HG03558 (cell line): ENCODE results near the gene RNASE9.
"Not testable (repeated sequence)": the region's sequence is repeated elsewhere in the genome, so short reads cannot be mapped to it uniquely, and the experiment has no call there.

Experiments used
- ATAC-seq: cut with Tn5 transposase; IDR thresholded peaks from one replicate; pipeline ENCODE4 v1.9.1; 2021; ENCODE audit warnings: moderate number of reproducible peaks; ENCODE audit not compliant: unreplicated experiment; ENCODE audit errors: extremely low read depth

RNASE9 gene

DNA sequence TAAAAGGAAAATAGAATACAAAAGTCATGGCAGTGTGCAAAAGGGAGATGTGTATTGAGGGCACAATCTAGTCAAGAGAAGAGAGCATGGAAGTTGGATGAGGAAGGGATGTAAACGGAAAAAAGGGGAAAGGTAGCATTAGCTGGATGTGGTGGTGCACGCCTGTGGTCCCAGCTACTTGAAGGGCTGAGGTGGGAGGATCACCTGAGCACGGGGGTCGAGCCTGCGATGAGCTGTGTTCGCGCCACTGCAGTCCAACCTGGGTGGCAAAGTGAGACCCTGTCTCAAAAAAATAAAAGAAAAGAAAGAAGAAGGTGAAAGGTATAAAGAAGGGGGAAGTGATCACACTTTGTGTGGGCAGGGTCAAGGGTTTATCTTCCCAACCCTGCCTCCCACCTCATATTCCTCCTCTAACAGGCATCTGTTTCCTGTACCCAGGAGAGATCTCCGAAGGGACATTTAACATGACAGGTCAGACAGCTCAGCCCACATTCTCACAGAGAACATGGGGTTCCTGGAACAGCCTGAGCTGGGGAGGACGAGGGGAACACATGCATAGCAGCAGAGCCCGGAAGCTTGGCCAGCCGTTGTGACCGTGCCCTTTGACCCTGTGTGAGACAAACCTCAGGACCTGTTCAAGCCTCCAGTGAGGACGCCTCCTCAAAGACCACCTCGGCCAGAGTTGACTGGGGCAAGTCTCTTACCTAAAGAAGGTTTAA lies 18.1 kb upstream of the RNASE9 start:
- no peak for ATAC-seq

DNA sequence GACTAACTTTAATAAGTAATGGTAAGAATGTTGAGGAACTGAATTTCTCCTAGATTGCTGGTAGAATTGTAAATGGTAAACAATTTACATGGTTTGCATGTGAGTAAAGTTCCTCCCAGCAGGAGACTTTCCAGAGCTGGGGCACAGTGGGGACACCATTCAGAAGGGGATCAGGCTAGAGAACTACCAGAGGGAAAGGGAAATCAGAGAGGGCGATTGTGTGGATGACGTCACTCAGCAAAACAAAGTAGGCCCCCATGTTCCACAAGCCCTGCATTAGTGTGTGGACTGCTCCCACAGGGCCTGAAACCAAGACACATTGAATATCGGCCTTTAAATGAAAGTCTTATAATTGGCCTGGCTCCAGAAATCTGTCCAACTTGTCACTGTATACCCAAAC lies 17.5 kb upstream of the RNASE9 start:
- ATAC-seq, result no peak

DNA sequence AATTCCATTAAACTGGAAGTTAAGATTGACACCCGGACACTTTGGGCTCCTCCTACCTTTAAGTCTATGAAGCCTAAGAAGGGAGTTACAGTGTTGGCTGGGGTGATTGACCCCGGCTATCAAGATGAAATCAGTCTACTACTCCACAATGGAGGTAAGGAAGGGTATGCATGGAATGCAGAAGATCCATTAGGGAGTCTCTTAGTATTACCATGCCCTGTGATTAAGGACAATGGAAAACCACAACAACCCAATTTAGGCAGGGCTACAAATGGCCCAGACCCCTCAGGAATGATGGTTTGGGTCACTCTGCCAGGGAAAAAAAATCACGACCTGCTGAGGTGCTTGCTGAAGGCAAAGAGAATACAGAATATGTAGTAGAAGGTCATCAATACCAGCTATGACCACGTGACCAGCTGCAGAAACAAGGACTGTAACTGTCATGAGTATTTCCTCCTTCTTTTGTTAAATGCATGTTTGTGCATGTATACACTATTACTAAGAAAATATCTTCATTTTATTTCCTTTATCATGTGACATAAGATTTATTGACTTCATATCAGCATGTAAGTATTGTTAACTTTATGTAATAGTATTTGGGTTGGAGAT lies 11.6 kb upstream of the RNASE9 start:
- ATAC-seq, result not testable (repeated sequence)

DNA sequence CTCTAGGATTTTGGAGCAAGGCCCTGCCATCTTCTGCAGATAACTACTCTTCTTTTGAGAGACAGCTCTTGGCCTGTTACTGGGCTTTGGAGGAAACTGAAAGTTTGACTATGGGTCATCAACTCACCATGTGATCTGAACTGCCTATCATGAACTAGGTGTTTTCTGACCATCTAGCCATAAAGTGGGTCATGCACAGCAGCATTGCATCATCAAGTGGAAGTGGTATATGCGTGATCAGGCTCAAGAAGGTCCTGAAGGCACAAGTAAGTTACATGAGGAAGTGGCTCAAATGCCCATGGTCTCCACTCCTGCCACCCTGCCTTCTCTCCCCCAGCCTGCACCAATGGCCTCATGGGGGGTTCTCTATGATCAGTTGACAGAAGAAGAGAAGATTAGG lies 9.9 kb upstream of the RNASE9 start:
- ATAC-seq, result not testable (repeated sequence)

DNA sequence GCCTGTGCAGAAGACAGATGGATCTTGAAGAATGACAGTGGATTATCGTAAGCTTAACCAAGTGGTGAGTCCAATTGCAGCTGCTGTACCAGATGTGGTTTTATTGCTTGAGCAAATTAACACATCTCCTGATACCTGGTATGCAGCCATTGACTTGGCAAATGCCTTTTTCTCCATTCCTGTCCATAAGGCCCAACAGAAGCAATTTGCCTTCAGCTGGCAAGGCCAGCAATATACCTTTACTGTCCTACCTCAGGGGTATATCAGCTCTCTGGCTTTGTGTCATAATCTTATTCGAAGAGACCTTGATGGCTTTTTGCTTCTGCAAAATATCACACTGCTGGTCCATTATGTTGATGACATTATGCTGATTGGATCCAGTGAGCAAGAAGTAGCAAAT lies 9.0 kb upstream of the RNASE9 start:
- ATAC-seq, result not testable (repeated sequence)

DNA sequence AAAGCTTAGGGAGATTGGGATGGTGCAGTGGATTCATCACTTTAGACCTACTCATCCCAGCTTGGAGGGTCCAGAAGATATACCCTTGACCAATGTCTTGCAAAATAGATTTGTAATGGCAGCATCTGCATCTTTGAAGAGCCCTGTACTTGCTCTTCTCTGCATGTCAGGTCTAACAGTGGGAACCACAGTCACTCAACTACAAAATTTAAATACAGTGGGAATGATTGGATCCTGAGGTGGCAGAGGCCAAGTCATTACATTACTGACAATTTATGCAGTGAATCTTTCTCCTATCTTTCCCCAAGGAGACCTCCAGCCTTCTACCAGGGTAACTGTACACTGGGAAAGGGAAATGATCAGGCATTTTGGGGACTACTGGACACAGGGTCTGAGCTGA lies 8.2 kb upstream of the RNASE9 start:
- ATAC-seq, result no peak

DNA sequence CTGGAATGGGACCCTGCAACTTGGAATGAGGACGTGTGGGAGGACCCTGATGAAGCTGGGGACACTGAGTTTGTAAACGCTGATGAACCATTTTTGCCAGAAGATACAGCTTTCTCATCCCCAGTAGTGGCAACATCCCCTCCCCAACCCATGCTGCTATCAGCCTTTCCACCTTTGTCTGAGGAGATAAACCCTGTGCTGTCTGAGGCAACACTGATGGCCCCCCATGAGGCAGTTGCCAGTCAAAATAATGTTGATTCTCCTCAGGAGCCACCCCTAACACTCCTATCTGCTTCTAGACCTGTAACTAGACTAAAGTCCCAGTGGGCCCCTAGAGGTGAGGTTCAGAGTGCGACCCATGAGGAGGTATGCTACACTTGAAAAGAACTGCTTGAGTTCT lies 7.5 kb upstream of the RNASE9 start:
- no peak for ATAC-seq

DNA sequence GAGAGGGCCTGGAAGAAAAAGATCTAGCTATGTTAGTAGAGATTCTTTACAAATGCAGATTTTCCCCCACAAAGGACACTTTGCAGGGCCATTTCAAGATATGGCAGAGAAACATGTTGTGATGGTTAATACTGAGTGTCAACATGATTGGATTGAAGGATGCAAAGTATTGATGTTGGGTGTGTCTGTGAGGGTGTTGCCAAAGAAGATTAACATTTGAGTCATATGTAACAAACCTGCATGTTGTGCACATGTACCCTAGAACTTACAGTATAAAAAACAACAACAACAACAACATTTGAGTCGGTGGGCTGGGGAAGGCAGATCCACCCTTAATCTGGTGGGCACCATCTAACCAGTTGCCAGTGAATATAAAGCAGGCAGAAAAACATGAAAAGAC lies 6.4 kb upstream of the RNASE9 start:
- ATAC-seq, result not testable (repeated sequence)

DNA sequence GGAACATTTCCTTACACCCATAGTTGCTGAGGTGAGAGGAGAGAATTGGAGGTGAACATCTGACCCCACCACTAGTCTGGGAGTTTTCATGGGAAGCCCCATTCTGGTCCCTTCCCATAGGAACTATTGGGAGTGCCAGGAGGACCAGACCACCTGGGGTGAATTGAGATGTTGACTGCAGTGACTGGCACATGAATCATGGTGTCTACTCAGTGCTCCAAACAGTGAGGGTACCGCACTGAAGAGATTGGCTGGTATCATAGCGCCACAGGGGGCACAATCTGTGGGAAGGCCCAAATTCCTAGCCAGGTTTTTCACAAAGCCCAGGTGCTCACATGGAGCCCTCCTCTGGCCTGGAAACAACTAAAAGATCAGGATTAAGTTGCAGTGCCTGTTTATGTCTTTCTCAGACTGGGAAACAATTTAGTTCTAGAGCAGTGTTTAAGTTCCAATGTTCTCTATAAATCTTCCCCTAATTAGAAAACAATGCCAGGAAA lies 3.7 kb upstream of the RNASE9 start:
- ATAC-seq, result no peak

DNA sequence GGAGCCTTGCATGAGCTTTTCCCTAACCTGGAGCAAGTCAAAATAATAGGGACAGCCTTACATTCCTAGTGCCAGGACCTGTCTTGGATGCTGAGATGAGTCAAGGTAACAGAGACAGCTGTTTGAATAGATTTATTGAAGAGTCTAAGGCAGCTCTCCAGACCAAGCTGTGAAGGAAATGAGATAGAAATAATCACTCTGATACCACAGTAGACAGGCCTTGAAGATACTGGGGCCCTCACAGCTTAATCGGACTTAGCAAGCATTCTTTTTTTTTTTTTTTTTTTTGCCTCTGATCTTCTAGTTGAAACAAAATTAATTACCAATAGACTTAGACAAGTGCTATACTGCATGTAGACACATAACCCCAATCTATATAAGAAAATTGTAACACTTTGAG lies 3.1 kb upstream of the RNASE9 start:
- no peak for ATAC-seq

DNA sequence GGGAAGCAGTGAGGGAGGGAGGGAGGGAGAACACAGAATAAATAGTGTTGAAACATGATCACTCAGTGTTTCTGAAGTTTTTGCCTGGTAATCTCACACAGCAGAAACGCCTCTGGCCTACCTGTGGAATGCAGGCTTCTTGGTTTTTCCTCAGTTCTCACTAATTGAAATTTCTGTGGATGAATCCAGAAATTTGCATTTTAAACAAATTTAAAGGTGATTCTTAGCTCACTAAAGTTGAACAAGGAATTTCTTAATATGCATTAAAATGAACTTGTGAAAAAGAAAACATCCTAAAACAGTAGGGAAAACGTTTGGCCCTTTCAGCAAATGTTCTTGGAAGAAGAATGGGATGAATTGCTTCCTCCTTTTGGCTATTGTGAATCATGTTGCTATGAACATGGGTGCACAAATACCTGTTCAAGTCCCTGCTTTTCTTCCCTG lies 1.4 kb downstream of the RNASE9 start:
- no peak for ATAC-seq

DNA sequence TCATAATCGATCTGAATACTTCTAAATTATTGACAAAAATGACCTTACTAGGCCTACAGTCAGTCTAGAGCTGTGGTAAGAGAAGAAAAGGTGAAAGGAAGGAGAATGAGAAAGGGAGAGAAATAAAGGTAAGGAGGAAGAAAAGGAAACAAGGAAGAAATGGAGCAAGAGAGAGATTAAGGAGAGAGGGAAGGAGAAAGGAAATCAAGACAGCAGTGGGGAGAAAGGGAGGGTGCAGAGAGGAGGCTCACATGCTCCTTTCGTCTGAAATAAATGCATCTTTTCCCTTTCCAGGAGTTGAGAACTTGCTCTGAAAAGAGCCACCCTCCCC lies 3.7 kb downstream of the RNASE9 start:
- ATAC-seq, result no peak

DNA sequence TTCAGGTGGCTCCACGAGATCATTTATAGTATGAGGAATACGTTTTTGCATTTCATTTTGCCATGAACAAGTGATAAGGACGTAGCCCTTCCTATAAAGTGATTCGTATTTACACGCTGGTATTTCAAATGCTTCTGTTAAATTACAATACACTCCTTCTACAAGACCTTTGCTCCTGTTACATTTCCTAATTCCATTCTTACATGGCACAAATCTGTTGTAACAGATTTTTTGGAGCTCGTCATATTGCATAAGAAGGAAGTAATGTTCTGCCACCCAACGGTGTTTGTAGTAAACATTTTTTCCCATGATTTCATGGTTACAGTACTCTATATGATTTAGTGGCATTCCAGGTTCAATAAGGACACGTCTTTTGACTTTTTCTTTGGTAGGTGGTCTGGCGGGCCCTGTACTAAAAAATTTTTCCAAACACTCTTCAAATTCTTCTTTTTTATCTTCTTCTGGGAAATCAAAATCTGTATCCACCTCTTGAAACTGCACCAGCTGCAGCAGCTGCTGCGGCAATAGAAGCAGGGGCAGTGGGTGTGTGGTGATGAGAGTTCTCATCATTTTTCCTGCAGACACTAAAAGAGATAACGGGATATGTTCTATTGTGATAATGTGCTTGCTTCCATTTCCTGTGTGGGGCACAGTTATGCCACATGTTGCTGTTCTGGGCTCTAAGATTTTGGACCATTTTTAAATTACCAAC lies 4.2 kb downstream of the RNASE9 start:
- ATAC-seq, result no peak

DNA sequence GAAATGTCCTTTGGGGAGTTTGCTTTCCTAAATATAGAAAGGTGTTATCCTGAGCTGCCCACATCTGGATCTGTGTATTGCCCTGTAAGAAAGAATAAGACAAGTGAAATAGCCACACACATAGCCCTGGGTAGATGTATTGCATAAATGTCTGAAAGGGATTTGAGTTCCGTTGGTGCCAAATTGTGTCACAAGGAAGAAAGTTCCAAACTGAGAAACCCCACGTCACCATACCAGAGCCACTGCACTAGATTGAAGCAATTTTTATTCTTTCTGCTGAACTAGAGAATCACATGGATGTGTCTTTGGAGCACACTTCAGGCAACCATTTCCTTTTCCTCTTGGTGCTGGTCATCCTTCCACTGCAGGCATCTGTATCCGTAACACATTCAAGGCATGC lies 5.0 kb downstream of the RNASE9 start:
- no peak for ATAC-seq

DNA sequence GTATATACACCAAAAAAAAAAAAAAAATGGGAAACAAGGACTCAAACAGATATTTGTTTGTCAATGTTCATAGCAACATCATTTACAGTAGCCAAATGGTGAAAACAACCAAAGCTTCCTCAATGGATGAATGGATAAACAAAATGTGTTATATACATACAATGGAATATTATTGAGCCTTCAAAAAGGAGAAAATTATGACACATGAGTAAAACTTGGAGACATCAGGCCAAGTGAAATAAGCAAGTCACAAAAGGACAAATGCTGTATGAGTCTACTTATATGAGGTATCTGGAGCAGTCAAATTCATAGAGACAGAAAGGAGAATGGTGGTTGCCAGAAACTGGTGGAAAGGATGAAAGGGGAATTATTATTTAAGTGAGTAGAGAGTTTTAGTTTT lies 7.8 kb downstream of the RNASE9 start:
- no peak for ATAC-seq

DNA sequence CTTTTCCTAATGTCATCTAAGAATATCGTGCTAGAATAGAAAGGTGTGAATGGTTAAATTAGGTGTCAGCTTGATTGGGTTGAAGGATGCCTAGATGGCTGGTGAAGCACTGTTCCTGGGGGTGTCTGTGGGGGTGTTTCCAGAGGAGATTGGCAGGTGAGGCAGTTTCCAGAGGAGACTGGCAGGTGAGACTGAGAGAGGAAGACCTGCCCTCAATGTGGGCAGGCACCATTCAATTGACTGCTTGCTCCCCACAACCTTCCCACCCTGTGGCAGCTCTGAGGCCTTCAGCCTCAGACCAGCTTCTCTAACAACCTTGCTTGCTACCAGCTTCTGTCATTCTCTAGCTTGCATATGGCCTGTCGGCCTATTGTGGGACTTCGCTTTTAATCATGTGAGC lies 9.2 kb downstream of the RNASE9 start:
- no peak for ATAC-seq

DNA sequence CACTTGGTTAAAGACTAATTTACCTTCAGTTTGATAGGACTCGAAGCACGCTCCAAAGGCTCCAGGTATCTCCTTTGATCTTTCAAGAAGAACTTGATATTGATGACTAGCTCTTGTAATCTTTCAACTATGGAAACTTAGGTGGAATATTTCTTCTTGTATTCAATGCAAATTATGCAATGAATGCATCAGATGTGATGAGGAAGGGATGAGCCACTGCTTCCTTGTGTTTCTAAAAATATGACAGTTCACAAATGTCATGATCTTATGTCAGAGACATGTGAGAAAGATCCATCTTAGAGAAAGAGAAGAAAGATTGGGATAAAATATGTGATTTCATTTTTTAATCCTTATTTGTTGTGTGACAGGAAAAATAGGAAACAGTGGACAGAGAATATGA lies 9.9 kb downstream of the RNASE9 start:
- no peak for ATAC-seq

DNA sequence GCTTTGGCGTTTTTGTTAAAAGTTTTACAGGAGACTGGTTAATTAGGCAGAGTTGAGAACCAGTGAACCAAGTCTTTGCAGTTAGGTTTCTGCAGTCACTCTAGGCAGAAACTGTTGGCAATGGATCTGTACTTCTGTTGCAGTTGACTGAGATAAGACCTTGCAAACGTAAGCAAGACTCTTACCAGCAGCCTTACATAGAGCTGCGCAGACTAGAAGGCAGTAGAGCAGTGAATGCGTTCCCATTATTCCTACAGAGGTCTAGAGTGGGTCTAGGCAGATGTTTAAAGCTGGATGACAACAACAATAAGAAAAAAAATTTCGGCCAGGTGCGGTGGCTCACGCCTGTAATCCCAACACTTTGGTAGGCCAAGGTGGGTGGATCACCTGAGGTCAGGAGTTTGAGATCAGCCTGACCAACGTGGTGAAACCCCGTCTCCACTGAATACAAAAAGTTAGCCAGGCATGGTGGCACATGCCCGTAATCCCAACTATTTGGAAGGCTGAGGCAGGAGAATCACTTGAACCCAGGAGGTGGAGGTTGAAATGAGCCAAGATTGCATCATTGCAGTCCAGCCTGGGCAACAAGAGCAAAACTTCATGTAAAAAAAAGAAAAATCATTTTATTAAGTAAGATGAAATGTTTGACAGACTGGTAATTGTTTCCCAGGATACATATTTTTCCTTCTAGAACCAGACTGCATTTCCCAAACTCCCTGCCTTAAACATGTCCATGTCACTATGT lies 12.3 kb downstream of the RNASE9 start:
- ATAC-seq, result no peak

DNA sequence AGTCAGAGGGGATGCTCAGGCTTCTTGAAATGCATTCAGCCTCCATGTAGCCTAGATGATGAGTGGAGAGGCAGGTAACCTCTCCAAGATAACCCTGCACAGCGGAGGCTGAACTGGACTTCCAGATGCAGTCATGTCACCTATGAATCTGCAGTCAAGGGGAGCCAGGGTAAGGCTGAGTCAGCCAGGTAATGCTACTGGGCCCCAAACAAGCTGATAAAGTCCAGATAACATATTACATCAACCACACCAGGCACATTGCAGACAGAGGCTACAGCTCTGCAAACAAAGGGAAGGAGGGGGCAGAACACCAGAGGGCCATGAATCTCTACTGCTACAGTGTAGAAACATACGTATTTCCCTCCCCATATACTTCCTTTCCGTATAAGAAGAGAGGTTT lies 14.0 kb downstream of the RNASE9 start:
- no peak for ATAC-seq

DNA sequence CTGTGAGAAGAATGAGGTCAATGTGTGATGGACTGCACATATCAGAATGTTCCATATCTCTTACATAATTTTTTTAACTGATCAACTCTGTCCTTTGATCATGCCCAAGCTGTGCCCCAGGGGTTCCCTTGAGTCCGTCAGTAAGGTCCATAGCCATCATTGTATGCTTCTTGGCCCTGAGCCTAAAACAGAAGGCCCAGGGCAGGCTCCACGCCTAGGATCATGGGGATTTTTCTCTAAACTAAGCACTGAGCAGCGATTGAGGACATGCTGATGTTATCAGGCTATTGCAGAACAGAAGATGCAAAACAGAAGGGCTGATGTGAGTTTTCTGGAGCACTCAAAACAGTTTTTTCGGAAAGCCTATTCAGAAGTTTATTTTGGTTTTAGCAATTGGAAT lies 20.9 kb downstream of the RNASE9 start:
- ATAC-seq, result no peak
